GM12878 (cell line): ENCODE measurements around the gene GALNTL6. TPM values are rescaled to one million over a fixed set of nuclear protein-coding genes. Genes with fewer than 3 reads are reported as not detected.

Experiments
- ATAC-seq: fragments of 200-7000 bp; cut with Tn5 transposase; 3 replicates; pipeline ENCODE4 v1.9.1; 2020; ENCODE audit warnings: mild to moderate bottlenecking, moderate library complexity
- BruUV-seq: library from RNA; stranded (reverse); fragments of 400-500 nt; replicated peaks from 2 replicates; lab custom pipeline; 2021; lab: Mats Ljungman, UMichigan
- CTCF ChIA-PET: fragments of 300-600 bp; sonication (Branson Sonifier 250); formaldehyde crosslinking; extraction: SDS; loops from one replicate; lab custom pipeline; 2021; ENCODE audit warnings: inconsistent platforms; lab: Yijun Ruan, JAX
- POLR2A ChIA-PET: fragments of 350-600 bp; formaldehyde crosslinking; extraction: SDS; loops from one replicate; lab custom pipeline; 2021; ENCODE audit warnings: inconsistent platforms; lab: Charles Lee
- RAD21 ChIA-PET: fragments of 300-600 bp; sonication (Branson Sonifier 250); formaldehyde crosslinking; loops from one replicate; lab custom pipeline; 2023; ENCODE audit warnings: antibody characterized with exemption; ENCODE audit not compliant: unreplicated experiment; lab: Charles Lee
- SMC1A ChIA-PET: fragments of 300-600 bp; sonication (Branson Sonifier 250); formaldehyde crosslinking; loops from one replicate; lab custom pipeline; 2023; ENCODE audit not compliant: unreplicated experiment, uncharacterized antibody; lab: Charles Lee
- DNase-seq: peaks from one replicate; pipeline ENCODE4 v3.0.0-alpha.2; 2011; ENCODE audit warnings: low read depth, low spot score
- FAIRE-seq: peaks from 3 replicates; lab custom pipeline; 2011; peaks lifted over from hg19 to GRCh38; lab: Jason Lieb, UNC
- H2AFZ ChIP-seq: 2 replicates; pipeline ENCODE4 v1.6.0; 2011; ENCODE audit warnings: low read depth, low read length, control low read depth; ENCODE audit not compliant: control insufficient read depth
- H3K27ac ChIP-seq: 2 replicates; pipeline ENCODE4 v1.5.1; 2011; ENCODE audit warnings: control low read depth; ENCODE audit not compliant: control insufficient read depth, insufficient read depth
- H3K27me3 ChIP-seq, 2 experiments: replicated peaks in 1 of 2; 2 replicates each; pipeline versions ENCODE4 v1.6.0 to v1.6.1; 2011; ENCODE audit warnings: low read length in 1 of 2; ENCODE audit not compliant: control insufficient read depth in 2 of 2, insufficient read depth in 2 of 2
- H3K36me3 ChIP-seq, 2 experiments: 2 replicates each; pipeline ENCODE4 v1.5.1; 2011; ENCODE audit warnings: low read length in 1 of 2; ENCODE audit not compliant: control insufficient read depth in 2 of 2, insufficient read depth in 2 of 2
- H3K4me1 ChIP-seq: 2 replicates; pipeline ENCODE4 v1.6.1; 2011; ENCODE audit warnings: mild to moderate bottlenecking, low read length, moderate library complexity, mixed read lengths; ENCODE audit not compliant: control insufficient read depth, insufficient read depth
- H3K4me2 ChIP-seq: 2 replicates; pipeline ENCODE4 v1.6.0; 2011; ENCODE audit warnings: control low read depth; ENCODE audit not compliant: control insufficient read depth, insufficient read depth
- H3K4me3 ChIP-seq: fragments of 200-600 bp; sonication (generic); 2 replicates; pipeline ENCODE4 v1.5.1; 2016
- H3K79me2 ChIP-seq: 2 replicates; pipeline ENCODE4 v1.6.0; 2011; ENCODE audit warnings: low read length; ENCODE audit not compliant: control insufficient read depth, insufficient read depth
- H3K9ac ChIP-seq: 2 replicates; pipeline ENCODE4 v1.8.0; 2011; ENCODE audit warnings: low read length, control low read depth, mixed read lengths; ENCODE audit not compliant: control insufficient read depth, insufficient read depth
- H3K9me3 ChIP-seq: replicated peaks from 3 replicates; pipeline ENCODE4 v1.5.1; 2011; ENCODE audit warnings: mild to moderate bottlenecking, low read length; ENCODE audit not compliant: control insufficient read depth, insufficient read depth
- H4K20me1 ChIP-seq: 2 replicates; pipeline ENCODE4 v1.6.0; 2011; ENCODE audit not compliant: control insufficient read depth, insufficient read depth
- BRCA1 ChIP-seq: IDR thresholded peaks from 2 replicates; pipeline ENCODE4 v1.6.1; 2011; ENCODE audit warnings: low read depth, low read length, improper control_type of control experiment
- CBX5 ChIP-seq: sonication (generic); IDR thresholded peaks from 2 replicates; pipeline ENCODE4 v1.6.1; 2016; ENCODE audit warnings: low read depth, moderate library complexity, mild to moderate bottlenecking, inconsistent platforms
- CTCF ChIP-seq, 3 experiments: IDR thresholded peaks in 2 of 3; conservative IDR thresholded peaks in 1 of 3; 2 replicates each; pipeline ENCODE4 v1.5.1; 2011; ENCODE audit warnings: low read depth in 3 of 3, low read length in 3 of 3, mild to moderate bottlenecking in 3 of 3, control low read depth in 2 of 3, moderate library complexity in 2 of 3, inconsistent platforms in 1 of 3, mixed read lengths in 1 of 3; ENCODE audit not compliant: control insufficient read depth in 2 of 3, insufficient read depth in 1 of 3; ENCODE audit errors: extremely low read depth in 1 of 3
- HDGF ChIP-seq: fragments of 450-650 bp; IDR thresholded peaks from 2 replicates; pipeline ENCODE4 v1.6.1; 2016; ENCODE audit warnings: antibody characterized with exemption
- NR2F1 ChIP-seq: fragments of 450-650 bp; conservative IDR thresholded peaks from 2 replicates; pipeline ENCODE4 v1.6.1; 2017; ENCODE audit warnings: mild to moderate bottlenecking
- PKNOX1 ChIP-seq: fragments of 450-650 bp; IDR thresholded peaks from 2 replicates; pipeline ENCODE4 v1.6.1; 2016; ENCODE audit warnings: mild to moderate bottlenecking
- RFX5 ChIP-seq: IDR thresholded peaks from 2 replicates; pipeline ENCODE4 v1.6.1; 2011; ENCODE audit warnings: low read depth, low read length, improper control_type of control experiment
- SIN3A ChIP-seq: IDR thresholded peaks from 2 replicates; pipeline ENCODE4 v1.6.1; 2012; ENCODE audit warnings: low read depth, low read length, improper control_type of control experiment
- TCF12 ChIP-seq: IDR thresholded peaks from 2 replicates; pipeline ENCODE4 v1.6.1; 2011; ENCODE audit warnings: low read depth, mild to moderate bottlenecking, low read length
- WGBS: methylation state at CpG from one replicate; pipeline ENCODE4 v1.1.6; 2016; ENCODE audit warnings: low lambda C conversion rate; ENCODE audit not compliant: insufficient replicate concordance, insufficient coverage; ENCODE audit errors: missing lambda C conversion rate; 5-methylcytosine and 5-hydroxymethylcytosine counted together
- in situ Hi-C: fragments of 300-500 bp; cut with MboI; formaldehyde crosslinking; loops from 9 replicates; pipeline ENCODE4 v1.14.3; 2018; ENCODE audit warnings: mixed read lengths
- intact Hi-C: fragments of 100-400 bp; cut with micrococcal nuclease; formaldehyde crosslinking; loops from one replicate; pipeline ENCODE4 v1.14.2; 2022; ENCODE audit not compliant: unreplicated experiment
- polyA plus RNA-seq, 11 experiments: library from polyadenylated mRNA; depleted of rRNA in 4 of 11; unstranded in 6 of 11; stranded (reverse) in 5 of 11; fragments of >200 nt; fragmentation: Nextera tagmentation in 4 of 11; fragmentation: Illumina TruSeq in 1 of 11; extraction: Ambion mirVana in 4 of 11; extraction: Trizol in 1 of 11; gene quantifications; 1 replicate in 1 of 11; 2 replicates in 10 of 11; pipeline versions ENCODE4 v1.2.1 to v1.2.3, GENCODE V29; 2011 to 2016; ENCODE audit warnings: inconsistent platforms in 2 of 11, missing spikeins in 2 of 11, low read depth in 1 of 11
- total RNA-seq, 4 experiments: library from RNA; depleted of rRNA in 3 of 4; stranded (reverse); fragments of >200 nt in 3 of 4; fragmentation: Illumina TruSeq in 1 of 4; extraction: Trizol in 1 of 4; gene quantifications; 2 replicates each; pipeline versions ENCODE4 v1.2.1 to v1.2.3, GENCODE V29; 2013 to 2021
- TF ChIP-seq, protein P1 (sequence below): fragments of 450-650 bp; formaldehyde crosslinking; IDR thresholded peaks from 2 replicates; pipeline ENCODE4 v1.4.0; 2022; ENCODE audit warnings: mild to moderate bottlenecking, moderate library complexity
- TF ChIP-seq, protein P2 (sequence below): fragments of 150-350 bp; IDR thresholded peaks from 2 replicates; pipeline ENCODE4 v1.6.1; 2014; ENCODE audit warnings: mild to moderate bottlenecking, low read depth, low read length
- TF ChIP-seq, protein P3 (sequence below): IDR thresholded peaks from 2 replicates; pipeline ENCODE4 v1.6.1; 2011; ENCODE audit warnings: borderline replicate concordance, low read depth, mild to moderate bottlenecking, moderate library complexity, low read length; ENCODE audit not compliant: insufficient read depth, poor library complexity, severe bottlenecking

Gene GALNTL6
- total and polyA plus RNA-seq, 10 of the 15 experiments (the other 5 are each of a cell fraction or from before 2014, with no cell fraction given), result 0.01 to 0.29 TPM; not detected in 8

GRCh38 chr4:172809319-172809718, 996.1 kb downstream of the GALNTL6 start:
- Histone ChIP-seq H3K27me3 (0 out of 4 replicates have a peak, but pooled peaks cover 0 to 3% of the 10 kb centered on the region in 2 experiments), H4K20me1 (no peaks in the 10 kb centered on the region), H3K9me3 (no peaks in the 10 kb centered on the region), H3K4me3 (no peak overlapping the region), H3K9ac (no peak overlapping the region), H3K79me2 (no peaks in the 10 kb centered on the region), H3K27ac (no peak overlapping the region), H3K36me3 (no peaks in the 10 kb centered on the region), H3K4me2 (no peak overlapping the region), H3K4me1 (no peaks in the 10 kb centered on the region), H2AFZ (no peak overlapping the region)
- ChIA-PET POLR2A (no interaction called here), CTCF (no interaction called here), RAD21 (no interaction called here), SMC1A (no interaction called here)
- in situ Hi-C loops, result no loop called here
- DNase-seq (no peak), FAIRE-seq (no peak), ATAC-seq (no peak)
- BruUV-seq, result no TSS peak
- intact Hi-C loops, result no loop called here
- 33% methylated on average over 7 of the region's 7 CpGs for WGBS
- TF ChIP-seq CBX5 (no peak), PKNOX1 (no peak), HDGF (no peak), BRCA1 (no peak), TCF12 (no peak), NR2F1 (no peak), SIN3A (no peak), CTCF (IDR thresholded peaks at IDR 0.05 in 2 of 3, conservative IDR thresholded peaks at IDR 0.05 in 1 of 3; ENCODE audit: control insufficient read depth in 2 of 3, extremely low read depth in 1 of 3, insufficient read depth in 1 of 3, low read depth in 3 of 3, low read length in 3 of 3) (no peak), RFX5 (no peak)
- TF ChIP-seq, protein P1, sequence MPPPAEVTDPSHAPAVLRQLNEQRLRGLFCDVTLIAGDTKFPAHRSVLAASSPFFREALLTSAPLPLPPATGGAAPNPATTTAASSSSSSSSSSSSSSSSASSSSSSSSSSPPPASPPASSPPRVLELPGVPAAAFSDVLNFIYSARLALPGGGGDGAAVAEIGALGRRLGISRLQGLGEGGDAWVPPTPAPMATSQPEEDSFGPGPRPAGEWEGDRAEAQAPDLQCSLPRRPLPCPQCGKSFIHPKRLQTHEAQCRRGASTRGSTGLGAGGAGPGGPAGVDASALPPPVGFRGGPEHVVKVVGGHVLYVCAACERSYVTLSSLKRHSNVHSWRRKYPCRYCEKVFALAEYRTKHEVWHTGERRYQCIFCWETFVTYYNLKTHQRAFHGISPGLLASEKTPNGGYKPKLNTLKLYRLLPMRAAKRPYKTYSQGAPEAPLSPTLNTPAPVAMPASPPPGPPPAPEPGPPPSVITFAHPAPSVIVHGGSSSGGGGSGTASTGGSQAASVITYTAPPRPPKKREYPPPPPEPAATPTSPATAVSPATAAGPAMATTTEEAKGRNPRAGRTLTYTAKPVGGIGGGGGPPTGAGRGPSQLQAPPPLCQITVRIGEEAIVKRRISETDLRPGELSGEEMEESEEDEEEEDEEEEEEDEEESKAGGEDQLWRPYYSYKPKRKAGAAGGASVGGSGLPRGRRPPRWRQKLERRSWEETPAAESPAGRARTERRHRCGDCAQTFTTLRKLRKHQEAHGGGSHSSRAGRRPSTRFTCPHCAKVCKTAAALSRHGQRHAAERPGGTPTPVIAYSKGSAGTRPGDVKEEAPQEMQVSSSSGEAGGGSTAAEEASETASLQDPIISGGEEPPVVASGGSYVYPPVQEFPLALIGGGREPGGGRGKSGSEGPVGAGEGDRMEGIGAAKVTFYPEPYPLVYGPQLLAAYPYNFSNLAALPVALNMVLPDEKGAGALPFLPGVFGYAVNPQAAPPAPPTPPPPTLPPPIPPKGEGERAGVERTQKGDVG (CRISPR knock-in tag), result no peak
- TF ChIP-seq, protein P2, sequence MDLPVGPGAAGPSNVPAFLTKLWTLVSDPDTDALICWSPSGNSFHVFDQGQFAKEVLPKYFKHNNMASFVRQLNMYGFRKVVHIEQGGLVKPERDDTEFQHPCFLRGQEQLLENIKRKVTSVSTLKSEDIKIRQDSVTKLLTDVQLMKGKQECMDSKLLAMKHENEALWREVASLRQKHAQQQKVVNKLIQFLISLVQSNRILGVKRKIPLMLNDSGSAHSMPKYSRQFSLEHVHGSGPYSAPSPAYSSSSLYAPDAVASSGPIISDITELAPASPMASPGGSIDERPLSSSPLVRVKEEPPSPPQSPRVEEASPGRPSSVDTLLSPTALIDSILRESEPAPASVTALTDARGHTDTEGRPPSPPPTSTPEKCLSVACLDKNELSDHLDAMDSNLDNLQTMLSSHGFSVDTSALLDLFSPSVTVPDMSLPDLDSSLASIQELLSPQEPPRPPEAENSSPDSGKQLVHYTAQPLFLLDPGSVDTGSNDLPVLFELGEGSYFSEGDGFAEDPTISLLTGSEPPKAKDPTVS, result no peak
- TF ChIP-seq, protein P3, sequence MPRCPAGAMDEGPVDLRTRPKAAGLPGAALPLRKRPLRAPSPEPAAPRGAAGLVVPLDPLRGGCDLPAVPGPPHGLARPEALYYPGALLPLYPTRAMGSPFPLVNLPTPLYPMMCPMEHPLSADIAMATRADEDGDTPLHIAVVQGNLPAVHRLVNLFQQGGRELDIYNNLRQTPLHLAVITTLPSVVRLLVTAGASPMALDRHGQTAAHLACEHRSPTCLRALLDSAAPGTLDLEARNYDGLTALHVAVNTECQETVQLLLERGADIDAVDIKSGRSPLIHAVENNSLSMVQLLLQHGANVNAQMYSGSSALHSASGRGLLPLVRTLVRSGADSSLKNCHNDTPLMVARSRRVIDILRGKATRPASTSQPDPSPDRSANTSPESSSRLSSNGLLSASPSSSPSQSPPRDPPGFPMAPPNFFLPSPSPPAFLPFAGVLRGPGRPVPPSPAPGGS, result no peak
